Stimulated activated effector memory CD8-positive, alpha-beta T cell treated with anti-CD3 and anti-CD28 coated beads, Interleukin-12 subunit alpha, Interleukin-12 subunit beta, amount 100 ng/mL, for 72 hours (primary cell): ENCODE data around the gene PITPNM3.
"Not testable (repeated sequence)": the region's sequence is repeated elsewhere in the genome, so short reads cannot be mapped to it uniquely, and the experiment has no call there.

ENCODE experiments used
- ATAC-seq: fragments of 150-1000 bp; cut with Tn5 transposase; 2 replicates; pipeline ENCODE4 v1.10.0; 2021
- DNase-seq, 2 donors: peaks; one replicate each; pipeline ENCODE4 v3.0.0; 2021 to 2022; ENCODE audit warnings: low spot score in 2 of 2
- H3K27ac Mint-ChIP-seq: one replicate; pipeline ENCODE4 v1.8.0; 2022; ENCODE audit warnings: mild to moderate bottlenecking, mixed read lengths
- H3K36me3 Mint-ChIP-seq: one replicate; pipeline ENCODE4 v1.8.0; 2022; ENCODE audit warnings: mild to moderate bottlenecking, mixed read lengths
- H3K4me1 Mint-ChIP-seq: one replicate; pipeline ENCODE4 v1.8.0; 2022; ENCODE audit warnings: mixed read lengths
- H3K4me3 Mint-ChIP-seq: one replicate; pipeline ENCODE4 v1.8.0; 2022; ENCODE audit warnings: mild to moderate bottlenecking, mixed read lengths
- H3K9me3 Mint-ChIP-seq: one replicate; pipeline ENCODE4 v1.8.0; 2022; ENCODE audit warnings: mixed read lengths

PITPNM3 gene

DNA sequence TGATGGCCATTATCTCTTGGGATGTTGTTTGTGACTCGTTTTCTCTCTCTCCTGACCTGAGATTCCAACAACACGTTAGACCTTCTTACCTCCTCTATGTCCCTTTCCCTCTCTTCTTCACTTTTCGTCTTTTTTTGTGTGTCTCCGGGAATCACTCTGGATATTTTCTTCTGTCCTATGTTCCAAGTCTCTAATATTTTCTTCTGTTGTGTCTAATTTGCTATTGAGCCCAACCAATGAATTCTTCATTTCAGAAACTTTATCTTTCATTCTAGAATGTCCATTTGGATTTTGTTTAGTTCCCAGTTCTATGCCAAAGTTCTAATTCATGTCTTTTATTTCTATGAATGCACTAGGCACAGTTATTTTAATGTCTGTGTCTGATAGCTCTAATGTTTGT, 27.1 kb upstream of the PITPNM3 start:
- no peaks in the 10 kb centered on the region for H3K9me3 Mint-ChIP-seq
- ATAC-seq (no peak), DNase-seq (no peak)
- no peak overlapping the region for H3K4me3 Mint-ChIP-seq
- H3K36me3 Mint-ChIP-seq: peaks cover 51% of the 10 kb centered on the region
- no peak overlapping the region for H3K27ac Mint-ChIP-seq
- H3K4me1 Mint-ChIP-seq: no peaks in the 10 kb centered on the region

DNA sequence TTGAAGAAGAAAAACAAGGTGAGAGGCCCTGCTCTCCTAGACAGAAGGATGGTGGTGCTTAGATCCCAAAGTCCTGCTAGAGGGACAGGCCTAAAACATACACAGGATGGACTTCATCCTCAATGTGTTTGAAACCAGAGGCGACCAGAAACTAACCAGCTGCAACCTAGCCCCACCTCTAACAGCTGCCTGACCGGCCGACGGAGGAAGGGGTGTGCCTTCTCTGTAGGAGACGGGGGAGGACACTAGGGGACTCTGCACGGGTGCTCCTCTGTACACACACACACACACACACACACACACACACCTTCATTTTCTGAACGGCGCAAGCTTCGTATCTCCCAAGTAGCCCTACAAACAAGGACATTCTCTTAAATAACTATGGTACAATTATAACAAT, 24.3 kb upstream of the PITPNM3 start:
- H3K27ac Mint-ChIP-seq: no peak overlapping the region
- no peaks in the 10 kb centered on the region for H3K9me3 Mint-ChIP-seq
- peaks cover 11% of the 10 kb centered on the region for H3K4me1 Mint-ChIP-seq
- no peak for ATAC-seq
- H3K4me3 Mint-ChIP-seq: no peak overlapping the region
- H3K36me3 Mint-ChIP-seq: peaks cover 35% of the 10 kb centered on the region
- DNase-seq: no peak

DNA sequence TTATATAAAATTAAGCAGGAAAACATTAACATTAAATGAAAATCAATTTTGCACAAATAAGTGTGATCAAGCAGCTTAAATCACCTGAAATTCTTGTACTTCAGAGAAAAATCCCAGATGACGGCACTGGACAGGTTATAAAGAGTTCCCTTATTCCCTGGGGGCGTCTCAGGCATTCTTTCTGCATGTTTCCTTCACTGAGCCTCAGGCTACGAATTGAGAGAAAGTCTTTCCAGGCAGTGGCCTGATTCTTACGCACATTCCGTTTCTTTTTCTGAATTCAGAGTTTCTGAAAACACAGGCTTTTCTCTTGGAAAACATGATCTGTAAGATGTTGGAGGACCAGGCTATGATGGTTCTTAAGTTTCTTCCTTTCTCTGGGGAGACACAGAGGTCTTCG, 22.1 kb upstream of the PITPNM3 start:
- Mint-ChIP-seq H3K36me3 (peaks cover 15% of the 10 kb centered on the region), H3K4me3 (no peak overlapping the region), H3K9me3 (no peaks in the 10 kb centered on the region), H3K27ac (no peak overlapping the region), H3K4me1 (peaks cover 21% of the 10 kb centered on the region)
- no peak for DNase-seq
- ATAC-seq: no peak

DNA sequence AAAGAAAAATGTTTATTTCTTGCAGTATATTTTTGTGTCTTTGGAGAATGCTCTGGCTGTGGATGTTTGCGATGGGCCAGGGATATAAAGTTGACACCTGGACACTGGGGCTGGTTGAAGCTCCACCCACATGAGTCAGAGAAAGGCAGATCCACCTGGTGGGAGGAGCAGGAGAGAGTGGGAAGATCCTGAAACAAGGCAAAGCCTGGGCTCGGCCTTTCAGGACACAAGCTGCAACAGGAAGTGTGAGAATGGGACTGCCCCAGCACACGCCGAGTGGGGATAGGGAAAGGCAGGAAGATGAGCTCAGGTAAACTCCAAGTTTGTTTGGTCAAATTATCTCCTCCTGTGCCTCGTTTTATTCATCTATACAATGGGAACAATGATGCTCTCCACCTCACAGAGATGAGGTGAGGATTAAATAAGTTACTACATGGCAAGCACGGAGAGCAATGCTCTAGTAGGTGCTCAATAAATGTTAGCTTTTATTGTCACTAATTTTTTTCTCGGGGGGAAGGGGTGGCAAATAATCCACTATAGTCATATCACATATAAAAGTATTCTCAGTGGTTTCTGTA, 21.4 kb upstream of the PITPNM3 start:
- Mint-ChIP-seq H3K27ac (no peak overlapping the region), H3K9me3 (no peaks in the 10 kb centered on the region), H3K36me3 (peaks cover 15% of the 10 kb centered on the region), H3K4me3 (no peak overlapping the region), H3K4me1 (peaks cover 21% of the 10 kb centered on the region)
- ATAC-seq: no peak
- DNase-seq: no peak

DNA sequence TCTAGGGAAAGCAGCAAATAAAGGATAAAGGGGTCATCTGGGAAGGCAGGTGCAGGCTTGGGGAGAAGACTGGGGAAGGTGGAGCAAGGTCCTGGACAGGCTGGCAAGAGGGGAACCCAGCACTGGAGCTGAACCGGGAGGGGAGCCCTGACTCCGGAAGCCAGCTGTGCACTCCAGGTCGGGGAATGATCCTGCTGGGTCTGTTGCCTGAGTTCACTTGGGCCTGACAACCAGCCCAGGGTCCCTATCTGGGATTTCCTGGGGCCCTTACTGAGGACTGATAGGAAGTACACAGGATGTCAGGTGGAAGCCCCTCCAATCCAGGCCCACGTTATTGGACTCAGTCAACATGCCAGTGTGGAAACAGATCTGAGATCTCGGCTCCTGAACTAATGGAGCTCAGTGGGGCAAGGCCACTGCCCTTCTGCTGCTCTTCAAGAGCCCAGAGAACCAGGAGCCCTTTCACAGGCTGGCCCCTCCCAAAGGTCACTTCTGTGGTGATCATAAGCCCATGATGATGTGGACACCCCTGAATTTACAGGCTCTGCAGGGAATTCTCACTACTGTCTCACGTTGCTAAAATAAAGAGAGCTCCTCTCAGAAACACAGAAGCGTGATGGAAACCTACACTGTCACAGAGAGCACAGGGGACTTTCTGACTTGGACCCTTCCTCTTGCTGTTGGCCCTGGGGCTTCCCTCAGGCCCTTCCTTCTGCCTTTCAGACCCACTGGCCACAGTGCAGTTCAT, 19.9 kb upstream of the PITPNM3 start:
- Mint-ChIP-seq H3K9me3 (no peaks in the 10 kb centered on the region), H3K27ac (peak overlapping the region; percentile 75), H3K4me1 (peaks cover 21% of the 10 kb centered on the region), H3K36me3 (peaks cover 9% of the 10 kb centered on the region), H3K4me3 (no peak overlapping the region)
- ATAC-seq: no peak
- DNase-seq: no peak

DNA sequence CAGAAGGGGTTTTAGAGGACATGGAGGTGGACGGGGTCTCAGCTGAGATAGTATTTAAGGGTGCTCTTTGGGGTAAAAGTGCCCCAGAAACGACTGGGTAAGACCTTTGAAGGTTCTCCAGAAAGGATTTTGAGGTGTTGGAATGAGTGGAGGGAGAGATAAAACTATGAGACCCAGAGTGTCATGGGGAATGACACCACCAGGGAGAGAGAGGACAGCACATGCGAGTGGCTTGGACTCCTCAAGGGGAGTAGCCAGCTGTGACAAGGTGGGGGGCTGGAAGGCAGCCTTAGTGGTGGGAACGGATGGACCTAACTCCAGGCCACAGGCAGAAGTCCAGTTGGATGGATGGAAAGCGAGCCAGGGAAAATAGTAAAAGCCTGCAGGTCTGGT, 19.2 kb upstream of the PITPNM3 start:
- ATAC-seq: peak; percentile 41
- Mint-ChIP-seq H3K36me3 (peaks cover 9% of the 10 kb centered on the region), H3K27ac (peak overlapping the region; percentile 75), H3K4me3 (peak overlapping the region; percentile 49), H3K4me1 (peaks cover 21% of the 10 kb centered on the region), H3K9me3 (no peaks in the 10 kb centered on the region)
- DNase-seq: no peak

DNA sequence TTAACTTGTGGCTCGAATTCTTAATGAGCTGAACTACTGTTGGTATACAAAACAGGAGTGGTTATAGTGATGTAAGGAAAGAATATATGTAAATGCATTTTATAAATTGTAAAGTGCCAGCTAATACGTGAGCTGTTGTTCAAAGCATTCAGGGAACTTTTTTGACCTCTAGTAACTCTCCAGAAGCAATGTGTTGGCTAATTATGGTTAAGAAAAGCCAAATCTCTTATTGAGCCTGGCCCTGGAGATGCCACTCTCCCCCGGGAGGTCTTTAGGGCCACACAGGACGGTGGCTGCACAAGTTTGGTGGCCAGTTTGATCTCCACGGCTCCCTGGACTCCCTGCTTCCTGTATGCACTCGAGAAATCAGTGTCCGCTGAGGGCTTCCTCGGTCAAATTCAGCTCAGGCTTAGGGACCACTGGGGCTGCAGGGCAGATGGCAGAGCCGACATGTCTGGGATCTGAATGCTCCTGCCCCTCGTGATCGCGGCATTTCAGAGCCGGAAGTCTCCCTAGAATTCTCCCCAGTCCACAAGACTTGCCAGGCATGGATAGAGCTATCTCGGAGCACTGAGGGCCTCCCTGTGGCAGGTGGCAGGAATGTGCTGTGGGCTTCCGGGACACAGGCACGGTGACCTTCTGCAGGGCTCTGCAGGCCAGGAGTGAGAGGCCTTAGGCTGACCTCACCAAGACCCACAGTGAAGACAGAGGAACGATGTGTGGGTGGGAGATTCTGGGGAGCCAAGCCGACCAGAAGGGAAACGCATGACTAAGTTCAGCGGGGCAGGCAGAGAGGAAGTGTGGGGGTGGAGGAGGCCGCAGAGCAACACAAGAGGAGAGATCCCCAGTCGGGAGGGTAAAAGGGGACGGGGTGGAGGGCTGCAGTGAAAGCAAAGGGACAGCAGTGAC, 18.6 kb upstream of the PITPNM3 start:
- peak; percentile 24 to 64 for DNase-seq
- peaks cover 21% of the 10 kb centered on the region for H3K4me1 Mint-ChIP-seq
- peak; percentile 94 for ATAC-seq
- H3K4me3 Mint-ChIP-seq: peak overlapping the region; percentile 49
- peaks cover 9% of the 10 kb centered on the region for H3K36me3 Mint-ChIP-seq
- no peaks in the 10 kb centered on the region for H3K9me3 Mint-ChIP-seq
- peak overlapping the region; percentile 75 for H3K27ac Mint-ChIP-seq

DNA sequence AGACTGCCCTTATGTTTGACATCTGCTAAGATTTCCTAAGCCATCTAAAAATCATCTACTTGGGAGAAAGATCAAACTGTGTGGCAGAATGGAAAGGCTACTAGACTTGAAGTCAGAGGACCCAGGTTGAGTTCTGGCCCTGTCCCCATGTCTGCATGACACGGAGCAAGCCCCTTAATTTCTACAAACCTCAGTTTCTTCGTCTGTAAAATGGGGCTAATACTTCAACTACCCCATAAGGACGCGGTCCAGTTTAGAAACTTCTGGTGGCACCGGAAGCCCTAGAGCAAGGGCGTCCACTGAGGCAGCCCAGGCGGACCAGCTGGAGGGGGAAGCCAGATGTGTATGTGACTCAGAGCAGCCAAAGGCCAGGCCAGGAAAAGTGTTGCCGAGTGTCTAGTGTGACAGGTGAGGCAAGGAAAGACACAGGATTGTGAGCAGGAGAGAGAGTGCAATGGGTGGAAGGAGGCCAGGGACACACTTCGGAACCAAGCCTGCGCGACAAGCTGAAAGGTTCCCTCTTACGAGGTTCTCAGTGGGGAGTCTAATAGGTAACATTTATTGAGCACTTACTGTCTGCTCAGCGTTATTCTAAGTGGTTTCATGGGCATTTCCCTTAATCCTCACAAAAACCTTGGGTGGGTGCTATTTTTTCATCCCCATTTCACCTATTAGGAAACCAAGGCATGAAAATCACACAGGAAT, 17.8 kb upstream of the PITPNM3 start:
- no peak overlapping the region for H3K27ac Mint-ChIP-seq
- DNase-seq: no peak
- peaks cover 9% of the 10 kb centered on the region for H3K36me3 Mint-ChIP-seq
- no peak overlapping the region for H3K4me3 Mint-ChIP-seq
- no peaks in the 10 kb centered on the region for H3K9me3 Mint-ChIP-seq
- ATAC-seq: no peak
- H3K4me1 Mint-ChIP-seq: peaks cover 21% of the 10 kb centered on the region

DNA sequence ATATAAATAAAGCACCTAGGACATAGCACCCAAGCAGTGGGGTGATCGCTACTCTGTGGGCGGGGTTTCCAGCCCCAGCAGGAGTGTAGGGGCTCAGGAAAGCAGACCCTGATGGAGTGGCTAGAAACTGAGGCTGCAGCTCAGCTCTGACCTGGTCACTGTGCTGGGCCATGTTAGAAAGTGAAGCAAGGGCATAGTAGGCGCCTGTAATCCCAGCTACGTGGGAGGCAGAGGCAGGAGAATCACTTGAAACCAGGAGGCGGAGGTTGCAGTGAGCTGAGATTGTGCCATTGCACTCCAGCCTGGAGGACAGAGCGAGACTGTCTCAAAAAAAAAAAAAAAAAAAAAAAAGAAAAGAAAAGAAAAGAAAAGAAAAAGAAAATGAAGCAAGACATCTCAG, 17.1 kb upstream of the PITPNM3 start:
- not testable (repeated sequence) for DNase-seq, H3K36me3 Mint-ChIP-seq, ATAC-seq, H3K9me3 Mint-ChIP-seq, H3K27ac Mint-ChIP-seq, H3K4me3 Mint-ChIP-seq
- H3K4me1 Mint-ChIP-seq: peaks cover 21% of the 10 kb centered on the region

DNA sequence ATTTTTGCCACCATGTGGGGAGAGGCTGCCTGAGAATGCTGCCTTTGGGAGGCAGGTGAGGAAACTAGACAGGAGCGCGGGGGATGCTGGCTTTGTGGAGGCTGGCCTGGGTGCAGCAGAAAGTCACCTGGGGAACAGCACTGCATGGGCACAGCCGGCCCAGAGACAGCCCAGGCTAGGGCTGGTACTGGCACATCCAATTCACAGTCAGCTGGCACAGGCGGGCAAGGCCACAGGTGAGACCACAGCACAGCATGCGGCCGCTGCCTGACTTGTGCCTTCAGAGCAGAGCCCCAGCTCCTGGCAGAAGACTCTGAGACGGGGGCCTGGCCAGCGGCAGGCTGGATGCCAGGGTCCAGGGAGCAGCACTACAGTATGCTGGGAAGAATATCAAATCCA, 16.6 kb upstream of the PITPNM3 start:
- DNase-seq: no peak
- Mint-ChIP-seq H3K4me1 (peaks cover 21% of the 10 kb centered on the region), H3K4me3 (no peak overlapping the region), H3K27ac (no peak overlapping the region), H3K9me3 (no peaks in the 10 kb centered on the region), H3K36me3 (peaks cover 9% of the 10 kb centered on the region)
- ATAC-seq: no peak

DNA sequence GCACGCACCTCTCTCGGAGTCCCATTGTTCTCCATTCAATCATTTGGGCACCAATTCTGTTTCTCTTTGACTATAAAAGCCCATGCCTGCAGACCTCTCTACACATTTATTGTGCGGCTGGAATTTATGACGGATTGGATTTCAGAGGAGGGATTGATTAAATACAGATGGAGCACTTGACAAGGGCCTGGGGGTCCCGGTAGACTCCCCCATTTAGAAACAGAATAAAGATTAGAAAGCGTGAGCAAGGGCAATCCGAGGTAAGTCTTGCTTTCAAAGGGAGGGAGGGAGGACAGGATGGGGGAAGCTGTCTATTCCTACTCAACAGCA, 15.1 kb upstream of the PITPNM3 start:
- Mint-ChIP-seq H3K36me3 (no peaks in the 10 kb centered on the region), H3K4me3 (no peak overlapping the region), H3K27ac (no peak overlapping the region), H3K9me3 (no peaks in the 10 kb centered on the region), H3K4me1 (peaks cover 15% of the 10 kb centered on the region)
- no peak for DNase-seq
- no peak for ATAC-seq

DNA sequence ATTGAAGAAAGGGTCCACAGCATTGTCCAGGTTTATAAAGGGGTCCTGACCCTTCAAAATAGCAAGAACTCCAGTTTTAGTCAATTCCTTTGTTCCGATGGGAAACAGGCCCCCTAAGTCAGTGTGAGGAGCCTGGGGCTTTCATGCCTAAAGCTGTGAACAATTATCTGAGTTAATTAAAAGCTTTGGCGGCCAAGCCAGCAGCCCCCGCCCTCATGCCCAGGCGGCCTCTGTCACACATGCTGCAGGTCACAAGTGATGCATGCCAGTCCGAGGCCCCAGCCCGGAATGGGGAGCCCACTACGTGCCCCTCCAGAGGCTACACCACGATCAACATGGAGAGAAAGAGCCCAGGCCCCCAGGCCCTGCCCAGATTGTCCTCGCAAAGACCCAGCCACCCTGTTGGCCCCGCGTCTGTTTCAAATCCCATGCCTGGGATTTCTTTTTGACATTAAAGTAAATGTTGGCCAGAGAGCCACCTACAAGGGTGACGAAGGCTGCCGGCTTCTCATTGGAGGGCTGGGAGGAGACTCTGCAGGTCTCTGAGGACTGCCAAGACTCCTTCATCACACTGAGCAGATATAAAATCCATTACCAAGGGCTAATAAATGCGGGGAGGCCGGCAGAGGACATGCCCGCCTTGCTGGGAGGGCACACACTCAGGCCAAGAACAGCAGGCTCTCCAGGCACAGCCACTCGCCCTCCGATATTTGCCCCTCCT, 14.5 kb upstream of the PITPNM3 start:
- DNase-seq: no peak
- Mint-ChIP-seq H3K27ac (no peak overlapping the region), H3K4me3 (no peak overlapping the region), H3K36me3 (no peaks in the 10 kb centered on the region), H3K4me1 (peaks cover 12% of the 10 kb centered on the region), H3K9me3 (no peaks in the 10 kb centered on the region)
- ATAC-seq: no peak

DNA sequence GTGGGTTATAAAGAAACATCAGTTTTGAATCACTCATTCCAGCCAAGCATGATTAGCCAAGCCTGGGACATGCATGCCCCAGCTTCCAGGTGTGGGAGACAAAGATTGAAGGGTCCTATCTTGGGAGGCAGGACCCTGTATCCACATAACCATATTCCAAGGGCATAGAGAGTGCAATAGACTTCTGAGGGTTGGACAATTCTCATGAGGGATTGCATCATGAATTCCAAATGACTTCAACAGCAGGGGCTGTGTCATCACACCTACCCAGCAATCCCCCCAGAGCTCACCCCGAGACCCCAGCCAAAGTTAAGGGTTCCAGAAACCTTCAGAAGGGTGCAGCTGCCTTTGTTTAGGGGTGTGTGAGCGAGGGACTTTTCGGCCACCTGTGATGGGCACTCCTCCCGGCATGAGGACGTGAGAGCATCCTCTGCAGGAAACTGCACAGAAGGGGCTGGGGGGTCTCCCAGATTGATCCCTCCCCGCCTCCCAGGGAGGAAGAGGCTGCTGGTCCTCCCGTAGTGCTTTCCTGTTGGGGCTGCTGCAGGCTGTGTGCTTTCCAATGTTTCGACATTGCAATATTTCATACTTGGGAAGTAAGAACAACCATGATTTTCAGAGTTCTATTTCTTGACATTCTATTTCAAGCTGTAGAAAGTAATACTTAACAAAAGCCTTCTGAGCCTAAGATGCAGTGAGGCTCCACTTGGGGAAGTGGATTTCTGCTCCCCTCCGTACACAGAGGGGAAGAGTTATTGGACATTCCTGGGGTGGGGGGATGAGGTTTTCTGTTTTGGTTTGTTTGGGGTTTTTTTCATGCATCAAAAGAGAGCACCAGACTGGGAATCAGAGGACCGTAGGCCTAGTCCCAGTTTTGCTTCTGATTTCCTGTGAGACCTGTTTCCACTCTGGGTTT, 13.3 kb upstream of the PITPNM3 start:
- H3K27ac Mint-ChIP-seq: no peak overlapping the region
- H3K36me3 Mint-ChIP-seq: no peaks in the 10 kb centered on the region
- DNase-seq (no peak), ATAC-seq (no peak)
- no peaks in the 10 kb centered on the region for H3K4me1 Mint-ChIP-seq
- H3K4me3 Mint-ChIP-seq: no peak overlapping the region
- H3K9me3 Mint-ChIP-seq: no peaks in the 10 kb centered on the region

DNA sequence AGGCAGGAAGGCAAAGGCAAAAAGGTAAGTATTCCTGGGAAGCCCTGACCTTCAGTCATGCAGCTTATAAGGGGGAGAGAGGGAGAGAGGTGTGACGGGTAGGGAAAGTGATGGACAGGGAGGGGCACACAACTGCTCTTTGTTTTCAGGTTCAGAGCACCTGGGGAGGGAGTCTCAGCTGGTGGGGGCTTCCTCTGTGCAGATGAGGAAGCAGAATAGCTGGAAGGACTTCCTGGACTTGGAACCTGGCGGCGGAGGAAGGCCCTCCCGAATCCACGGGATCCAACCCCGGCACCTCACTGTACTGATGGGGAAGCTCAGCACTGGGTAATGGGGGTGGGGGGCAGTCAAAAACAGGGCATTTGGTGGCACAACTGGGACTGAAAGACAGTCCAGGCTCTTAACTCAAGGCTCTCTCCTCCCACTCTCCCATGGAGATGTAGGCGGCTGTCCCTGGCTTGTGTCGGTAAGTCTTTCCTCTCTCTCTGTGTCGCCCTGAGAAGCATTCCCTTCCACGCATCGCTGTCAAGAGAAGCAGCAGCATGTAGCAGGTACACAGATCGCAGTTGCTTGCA, 11.9 kb upstream of the PITPNM3 start:
- no peak for ATAC-seq
- H3K36me3 Mint-ChIP-seq: no peaks in the 10 kb centered on the region
- H3K4me3 Mint-ChIP-seq: no peak overlapping the region
- H3K9me3 Mint-ChIP-seq: no peaks in the 10 kb centered on the region
- DNase-seq: no peak
- H3K4me1 Mint-ChIP-seq: no peaks in the 10 kb centered on the region
- H3K27ac Mint-ChIP-seq: no peak overlapping the region
